OCI-LY7 (cell line): ENCODE data around the gene RAMP1. TPM values are rescaled to one million over a fixed set of nuclear protein-coding genes. Genes with fewer than 3 reads are reported as not detected.

Experiments
- BruUV-seq: library from RNA; stranded (reverse); fragments of 400-500 nt; replicated peaks from 2 replicates; lab custom pipeline; 2021; lab: Mats Ljungman, UMichigan
- CTCF ChIA-PET: fragments of 300-600 bp; sonication (Branson Sonifier 250); formaldehyde crosslinking; loops from one replicate; lab custom pipeline; 2022; ENCODE audit warnings: antibody characterized with exemption; ENCODE audit not compliant: unreplicated experiment; lab: Charles Lee
- POLR2A ChIA-PET: fragments of 300-600 bp; sonication (Branson Sonifier 250); formaldehyde crosslinking; loops from one replicate; lab custom pipeline; 2022; ENCODE audit warnings: antibody characterized with exemption; lab: Charles Lee
- DNase-seq: peaks from one replicate; pipeline ENCODE4 v3.0.0-alpha.2; 2015; ENCODE audit warnings: low spot score
- H2AFZ ChIP-seq: fragments of 200-600 bp; sonication (generic), shearing (Covaris generic); 2 replicates; pipeline ENCODE4 v1.6.1; 2014; ENCODE audit warnings: mild to moderate bottlenecking, antibody characterized with exemption, low read length, moderate library complexity
- H3K27ac ChIP-seq: fragments of 200-600 bp; sonication (generic); 2 replicates; pipeline ENCODE4 v1.5.1; 2014; ENCODE audit warnings: mixed run types, low read depth, mild to moderate bottlenecking, moderate library complexity, low read length, inconsistent platforms; ENCODE audit not compliant: poor library complexity, severe bottlenecking
- H3K36me3 ChIP-seq: fragments of 200-600 bp; sonication (generic); 2 replicates; pipeline ENCODE4 v1.6.1; 2014; ENCODE audit warnings: mild to moderate bottlenecking, antibody characterized with exemption, low read length, moderate library complexity, mixed read lengths; ENCODE audit not compliant: insufficient read depth
- H3K4me1 ChIP-seq: fragments of 200-600 bp; sonication (generic); 2 replicates; pipeline ENCODE4 v1.5.1; 2014; ENCODE audit warnings: mild to moderate bottlenecking, low read length; ENCODE audit not compliant: insufficient read depth, poor library complexity, severe bottlenecking
- H3K4me2 ChIP-seq: fragments of 200-600 bp; sonication (generic); 2 replicates; pipeline ENCODE4 v1.6.1; 2014; ENCODE audit warnings: mild to moderate bottlenecking, low read length
- H3K4me3 ChIP-seq: fragments of 200-600 bp; sonication (generic); 2 replicates; pipeline ENCODE4 v1.5.1; 2014; ENCODE audit warnings: mild to moderate bottlenecking, low read depth, low read length; ENCODE audit not compliant: poor library complexity, severe bottlenecking
- H3K79me2 ChIP-seq: fragments of 200-600 bp; sonication (generic); 2 replicates; pipeline ENCODE4 v1.6.1; 2016; ENCODE audit warnings: low read depth, mild to moderate bottlenecking, low read length, moderate library complexity, mixed read lengths; ENCODE audit not compliant: insufficient read depth
- H3K9me2 ChIP-seq: fragments of 200-600 bp; sonication (generic); 2 replicates; pipeline ENCODE4 v1.6.1; 2016; ENCODE audit warnings: mild to moderate bottlenecking, low read length, mixed read lengths; ENCODE audit not compliant: insufficient read depth
- H3K9me3 ChIP-seq: fragments of 200-600 bp; sonication (generic); 2 replicates; pipeline ENCODE4 v1.6.1; 2014; ENCODE audit warnings: mild to moderate bottlenecking, mixed run types, low read length, mixed read lengths
- H4K20me1 ChIP-seq: fragments of 200-600 bp; sonication (generic); 2 replicates; pipeline ENCODE4 v1.6.1; 2014; ENCODE audit warnings: mild to moderate bottlenecking, antibody characterized with exemption, low read length, moderate library complexity, mixed read lengths; ENCODE audit not compliant: insufficient read depth
- EZH2phosphoT487 ChIP-seq: fragments of 200-600 bp; sonication (generic); IDR thresholded peaks from 2 replicates; pipeline ENCODE4 v1.6.1; 2018; ENCODE audit warnings: low read depth, borderline replicate concordance, mild to moderate bottlenecking, mixed run types, antibody characterized with exemption, low read length, moderate library complexity, mixed read lengths
- intact Hi-C: fragments of 100-400 bp; cut with micrococcal nuclease; formaldehyde crosslinking; loops from one replicate; pipeline ENCODE4 v1.10.0; 2022; ENCODE audit not compliant: unreplicated experiment
- small RNA-seq: library from RNA; depleted of rRNA; stranded (forward); fragments of <200 nt; gene quantifications from one replicate; pipeline ENCODE3, GENCODE V24; 2014
- total RNA-seq, 2 experiments: library from RNA; depleted of rRNA in 1 of 2; stranded (reverse); fragments of >200 nt in 1 of 2; shearing (Covaris generic) in 1 of 2; gene quantifications; 2 replicates each; pipeline ENCODE4 v1.2.3, GENCODE V29; 2014 to 2022
- TF ChIP-seq, protein P1 (sequence below): fragments of 200-600 bp; sonication (generic); conservative IDR thresholded peaks from 2 replicates; pipeline ENCODE4 v1.5.1; 2014; ENCODE audit warnings: mild to moderate bottlenecking, antibody characterized with exemption, low read length, moderate library complexity, mixed read lengths

Gene RAMP1
- total RNA-seq, 2 experiments from 2014 or later: not detected

DNA sequence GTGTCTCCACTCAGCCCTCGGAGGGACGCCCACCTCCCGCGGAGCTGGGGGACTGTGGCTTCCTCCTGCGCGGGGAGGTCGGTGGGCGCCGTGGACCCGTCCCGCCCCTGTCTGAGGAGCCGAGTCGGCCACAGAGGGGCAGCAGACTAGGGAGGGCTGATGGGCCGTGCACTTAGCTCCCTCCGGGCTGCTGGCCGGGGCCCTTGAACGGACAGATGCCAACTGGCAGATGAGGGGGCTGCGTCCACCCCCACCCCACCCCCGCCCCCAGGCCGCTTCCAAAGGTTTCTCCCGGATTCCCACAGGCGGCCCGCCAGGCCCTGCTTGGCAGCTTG is 96.9 kb downstream of the RAMP1 start:
- DNase-seq: no peak
- no peak for TF ChIP-seq EZH2phosphoT487
- TF ChIP-seq, protein P1, sequence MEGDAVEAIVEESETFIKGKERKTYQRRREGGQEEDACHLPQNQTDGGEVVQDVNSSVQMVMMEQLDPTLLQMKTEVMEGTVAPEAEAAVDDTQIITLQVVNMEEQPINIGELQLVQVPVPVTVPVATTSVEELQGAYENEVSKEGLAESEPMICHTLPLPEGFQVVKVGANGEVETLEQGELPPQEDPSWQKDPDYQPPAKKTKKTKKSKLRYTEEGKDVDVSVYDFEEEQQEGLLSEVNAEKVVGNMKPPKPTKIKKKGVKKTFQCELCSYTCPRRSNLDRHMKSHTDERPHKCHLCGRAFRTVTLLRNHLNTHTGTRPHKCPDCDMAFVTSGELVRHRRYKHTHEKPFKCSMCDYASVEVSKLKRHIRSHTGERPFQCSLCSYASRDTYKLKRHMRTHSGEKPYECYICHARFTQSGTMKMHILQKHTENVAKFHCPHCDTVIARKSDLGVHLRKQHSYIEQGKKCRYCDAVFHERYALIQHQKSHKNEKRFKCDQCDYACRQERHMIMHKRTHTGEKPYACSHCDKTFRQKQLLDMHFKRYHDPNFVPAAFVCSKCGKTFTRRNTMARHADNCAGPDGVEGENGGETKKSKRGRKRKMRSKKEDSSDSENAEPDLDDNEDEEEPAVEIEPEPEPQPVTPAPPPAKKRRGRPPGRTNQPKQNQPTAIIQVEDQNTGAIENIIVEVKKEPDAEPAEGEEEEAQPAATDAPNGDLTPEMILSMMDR: no peak
- CTCF ChIA-PET: no interaction called here
- no peaks in the 10 kb centered on the region for H3K4me1 ChIP-seq
- POLR2A ChIA-PET: no interaction called here
- intact Hi-C loops: no loop called here
- no peak overlapping the region for H2AFZ ChIP-seq
- H3K9me2 ChIP-seq: no peaks in the 10 kb centered on the region
- no peak overlapping the region for H3K4me2 ChIP-seq
- H3K36me3 ChIP-seq: no peaks in the 10 kb centered on the region
- H3K9me3 ChIP-seq: no peaks in the 10 kb centered on the region
- no peaks in the 10 kb centered on the region for H3K79me2 ChIP-seq
- H4K20me1 ChIP-seq: no peaks in the 10 kb centered on the region
- no peak overlapping the region for H3K27ac ChIP-seq
- BruUV-seq: no TSS peak
- no peak overlapping the region for H3K4me3 ChIP-seq

DNA sequence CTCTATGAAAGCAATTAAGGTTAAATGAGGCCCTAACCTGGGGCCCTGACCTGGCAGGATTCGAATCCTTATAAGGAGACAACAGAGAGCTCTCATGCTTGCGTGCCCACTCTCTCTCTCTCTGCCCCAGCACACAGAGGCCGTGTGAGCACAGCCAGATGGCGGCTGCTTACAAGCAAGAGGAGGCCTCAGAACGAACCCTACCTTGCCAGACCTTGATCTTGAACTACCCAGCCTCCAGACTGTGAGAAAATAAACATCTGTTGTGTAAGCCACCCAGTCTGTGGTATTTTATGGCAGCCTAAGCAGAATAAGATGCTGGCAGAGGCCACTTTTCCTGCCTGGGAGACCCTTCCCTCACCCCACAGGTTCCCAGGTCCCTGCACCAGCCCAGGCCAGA is 102.2 kb downstream of the RAMP1 start:
- H4K20me1 ChIP-seq: no peaks in the 10 kb centered on the region
- no peak overlapping the region for H2AFZ ChIP-seq
- H3K4me1 ChIP-seq: peaks cover 4% of the 10 kb centered on the region
- no peak overlapping the region for H3K4me3 ChIP-seq
- H3K36me3 ChIP-seq: no peaks in the 10 kb centered on the region
- TF ChIP-seq EZH2phosphoT487: no peak
- TF ChIP-seq, protein P1: no peak
- no peak overlapping the region for H3K27ac ChIP-seq
- no peaks in the 10 kb centered on the region for H3K9me2 ChIP-seq
- no peaks in the 10 kb centered on the region for H3K79me2 ChIP-seq
- peaks cover 7% of the 10 kb centered on the region; the same call in 1 of the 2 replicates for H3K9me3 ChIP-seq
- no peak for DNase-seq
- no TSS peak for BruUV-seq
- ChIA-PET POLR2A (interaction anchor here (1.8 to 2.1 kb wide), 2 partner anchors 9 to 26 kb away, joined by 4 to 5 read pairs; no protein-coding TSS in a partner anchor), CTCF (no interaction called here)
- intact Hi-C loops: no loop called here
- no peak overlapping the region for H3K4me2 ChIP-seq

Small RNA genes lying within 50 kb of the gene (small RNA-seq; reads per million reads assigned to genes)
- gene RF00157: not detected

Other genes starting within 250 kb of the RAMP1 start
- 95.7 and 102 TPM in 2 replicates for gene LRRFIP1, start 232.0 kb upstream of the RAMP1 start, total RNA-seq (2014; rRNA removed; shearing (Covaris generic))
- 216 and 246 TPM in 2 replicates for gene LRRFIP1, start 232.0 kb upstream of the RAMP1 start, total RNA-seq (2022)
- 0.33 and 1.2 TPM in 2 replicates for gene RBM44, start 60.8 kb upstream of the RAMP1 start, total RNA-seq (2014; rRNA removed; shearing (Covaris generic))
- 0.72 and 0.79 TPM in 2 replicates for gene RBM44, start 60.8 kb upstream of the RAMP1 start, total RNA-seq (2022)
- gene UBE2F, start 107.4 kb downstream of the RAMP1 start, total RNA-seq (2014; rRNA removed; shearing (Covaris generic)): 18.1 and 19.9 TPM in 2 replicates
- gene UBE2F, start 107.4 kb downstream of the RAMP1 start, total RNA-seq (2022): 21.0 and 27.1 TPM in 2 replicates
- 39.3 and 41.7 TPM in 2 replicates for gene SCLY, start 201.4 kb downstream of the RAMP1 start, total RNA-seq (2014; rRNA removed; shearing (Covaris generic))
- gene SCLY, start 201.4 kb downstream of the RAMP1 start, total RNA-seq (2022): 29.9 and 31.2 TPM in 2 replicates
- 7.6 and 7.7 TPM in 2 replicates for gene ESPNL, start 240.7 kb downstream of the RAMP1 start, total RNA-seq (2014; rRNA removed; shearing (Covaris generic))
- 3.4 and 5.0 TPM in 2 replicates for gene ESPNL, start 240.7 kb downstream of the RAMP1 start, total RNA-seq (2022)